HG03558 (cell line): ENCODE measurements around the gene GSG1.
A peak's percentile ranks its signal among the peaks of the same experiment; 100 is the strongest.

Source experiments
- ATAC-seq: cut with Tn5 transposase; IDR thresholded peaks from one replicate; pipeline ENCODE4 v1.9.1; 2021; ENCODE audit warnings: moderate number of reproducible peaks; ENCODE audit not compliant: unreplicated experiment; ENCODE audit errors: extremely low read depth

Gene GSG1

DNA sequence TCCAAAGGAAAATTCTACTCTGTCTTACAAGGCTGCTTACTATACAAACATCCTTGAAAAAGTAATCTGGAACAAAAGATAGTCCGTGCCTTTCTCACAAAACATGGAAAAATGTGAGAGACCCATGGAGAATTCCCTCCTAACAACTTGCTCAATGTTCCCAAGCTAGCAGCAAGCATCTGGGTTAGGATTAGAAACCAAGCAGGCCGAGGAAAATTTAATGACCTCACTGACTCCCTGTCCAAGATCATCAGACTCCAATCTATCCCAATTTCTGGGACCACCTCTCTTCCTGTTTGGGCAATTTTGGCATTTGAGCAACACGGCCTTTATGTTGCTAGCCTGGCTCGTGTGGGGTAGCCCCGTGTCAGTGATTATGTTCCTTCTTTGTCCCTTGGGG lies 18.1 kb upstream of the GSG1 start:
- ATAC-seq, result no peak

- ATAC-seq, result no peak
These were observed 16.9 kb upstream of the GSG1 start for GRCh38 chr12:13120413-13120812.

DNA sequence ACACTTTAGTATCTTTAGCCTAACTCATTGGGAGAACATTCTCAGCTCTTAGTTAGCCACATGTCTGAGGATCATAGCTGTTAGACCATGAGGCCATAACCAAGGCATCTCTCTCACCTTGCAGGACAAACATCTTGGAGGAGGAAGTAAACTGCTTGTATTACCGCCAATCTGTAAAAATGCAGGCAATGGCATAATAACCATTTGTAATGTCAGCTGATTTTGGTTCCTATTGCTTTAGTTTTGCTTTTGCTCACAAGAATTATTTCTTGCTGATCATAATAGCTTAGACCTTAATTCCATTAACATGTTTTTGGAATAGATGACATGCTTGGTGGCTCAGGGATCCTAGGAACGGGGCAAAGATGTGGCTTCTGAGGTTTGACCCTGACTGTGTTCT lies 16.4 kb upstream of the GSG1 start:
- ATAC-seq, result no peak

DNA sequence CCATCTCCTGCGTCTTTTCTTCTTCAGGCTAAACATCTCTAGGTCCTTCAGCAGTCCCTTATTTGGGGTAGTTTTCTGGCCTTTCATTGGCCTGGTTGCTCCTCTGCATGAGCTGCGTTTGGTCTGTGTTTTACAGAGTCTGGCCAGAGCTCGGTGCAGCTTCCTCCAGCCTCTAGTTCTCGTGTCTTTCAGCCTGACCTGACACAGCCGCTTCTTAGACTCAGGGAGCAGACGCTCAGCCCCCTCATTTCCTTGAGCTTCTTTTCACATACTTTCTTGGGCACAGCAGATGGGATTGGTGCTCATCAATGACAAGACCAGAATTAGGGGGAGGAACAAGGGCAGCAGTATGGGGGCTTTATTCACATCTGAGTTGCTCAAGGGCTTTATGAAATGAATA lies 13.6 kb upstream of the GSG1 start:
- ATAC-seq, result no peak

DNA sequence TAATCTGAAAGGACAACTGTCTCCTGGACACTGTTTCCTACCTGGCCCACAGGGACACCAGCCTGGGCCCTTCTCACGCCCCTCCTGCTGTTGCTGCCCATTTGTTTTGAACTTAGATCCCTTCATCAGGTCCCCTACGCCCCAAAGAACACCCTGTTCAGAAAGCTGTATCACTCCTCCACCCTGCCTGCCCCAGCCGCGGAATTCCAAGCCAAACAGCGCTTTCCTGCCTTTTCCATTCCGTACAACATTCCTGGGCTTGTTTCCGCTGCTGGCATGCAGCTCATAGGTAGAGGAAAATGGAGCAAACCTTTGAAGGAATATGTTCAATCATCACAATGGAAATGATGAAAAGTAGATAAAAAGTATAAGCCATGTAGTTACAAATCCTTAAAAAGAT lies 12.8 kb upstream of the GSG1 start:
- no peak for ATAC-seq

DNA sequence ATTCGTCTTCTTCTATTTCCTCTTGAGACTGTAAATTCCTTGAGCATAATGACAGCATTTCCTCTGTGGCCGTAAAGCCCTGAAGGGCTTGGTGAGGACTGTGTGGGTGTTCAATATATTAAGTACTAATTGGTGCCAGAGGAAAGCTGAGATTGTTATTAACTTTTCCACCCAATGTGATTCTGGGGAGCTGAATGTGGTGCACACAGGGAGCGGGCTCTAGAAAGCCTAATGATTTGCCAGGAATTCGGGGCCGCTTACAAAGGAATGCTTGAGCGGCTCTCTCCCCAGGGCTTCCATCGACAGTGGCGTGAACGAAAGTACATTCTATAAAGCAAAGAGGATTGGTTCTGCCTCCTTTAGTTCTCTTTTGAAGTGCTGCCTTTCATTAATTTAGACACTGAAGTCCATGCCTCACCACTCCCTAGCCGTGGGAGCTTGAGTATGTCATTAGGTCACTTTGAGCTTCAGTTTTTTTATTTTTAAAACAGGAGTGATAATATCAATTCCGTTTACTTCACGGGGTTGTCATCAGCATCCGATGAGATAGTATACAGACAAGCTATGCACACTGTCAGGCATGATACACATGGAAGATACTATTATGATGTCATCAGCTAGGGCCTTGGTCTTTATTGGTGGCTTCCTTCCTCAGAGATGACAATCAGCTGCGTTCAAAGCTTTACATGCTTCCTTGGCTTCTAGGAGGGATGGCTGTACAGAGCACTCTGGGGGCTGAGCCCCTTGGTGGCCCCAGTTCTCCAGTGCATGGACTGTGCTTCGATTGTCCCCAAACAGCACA lies 11.0 kb upstream of the GSG1 start:
- ATAC-seq, result no peak

- ATAC-seq, result no peak
These were observed 9.5 kb upstream of the GSG1 start for GRCh38 chr12:13112968-13113367.

DNA sequence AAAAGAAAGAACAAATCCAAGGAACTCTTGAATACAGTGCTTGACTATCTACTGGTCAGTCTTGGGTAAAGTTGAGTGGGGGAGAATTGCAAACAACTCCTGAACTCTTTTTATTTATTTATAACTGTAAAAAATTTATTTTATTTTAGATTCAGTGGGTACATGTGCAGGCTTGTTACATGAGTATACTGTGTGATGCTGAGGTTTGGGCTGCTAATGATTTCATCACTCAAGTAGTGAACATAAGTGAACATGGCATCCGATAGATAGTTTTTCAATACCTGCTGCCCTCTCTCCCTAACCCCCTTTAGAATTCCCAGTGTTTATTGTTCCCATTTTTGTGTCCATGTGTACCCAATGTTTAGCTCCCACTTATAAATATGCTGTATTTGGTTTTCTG lies 3.2 kb upstream of the GSG1 start:
- no peak for ATAC-seq

DNA sequence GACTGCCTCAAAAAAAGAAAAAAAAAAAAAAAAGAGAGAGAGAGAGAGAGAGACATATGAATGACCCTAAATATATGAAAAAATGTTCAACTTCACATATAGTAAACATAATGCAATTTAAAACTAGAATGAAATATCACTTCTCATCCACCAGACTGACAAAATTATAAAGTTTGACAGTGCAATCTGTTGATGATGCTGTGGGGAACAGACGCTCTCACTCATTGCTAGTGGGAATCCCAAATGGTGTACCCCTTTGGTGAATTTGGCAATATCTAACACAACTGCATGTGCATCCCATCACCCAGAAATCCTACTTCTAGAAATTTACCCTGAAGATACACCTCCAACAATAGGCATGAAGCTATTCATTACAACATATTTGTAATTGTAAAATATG lies 2.3 kb upstream of the GSG1 start:
- ATAC-seq, result no peak

DNA sequence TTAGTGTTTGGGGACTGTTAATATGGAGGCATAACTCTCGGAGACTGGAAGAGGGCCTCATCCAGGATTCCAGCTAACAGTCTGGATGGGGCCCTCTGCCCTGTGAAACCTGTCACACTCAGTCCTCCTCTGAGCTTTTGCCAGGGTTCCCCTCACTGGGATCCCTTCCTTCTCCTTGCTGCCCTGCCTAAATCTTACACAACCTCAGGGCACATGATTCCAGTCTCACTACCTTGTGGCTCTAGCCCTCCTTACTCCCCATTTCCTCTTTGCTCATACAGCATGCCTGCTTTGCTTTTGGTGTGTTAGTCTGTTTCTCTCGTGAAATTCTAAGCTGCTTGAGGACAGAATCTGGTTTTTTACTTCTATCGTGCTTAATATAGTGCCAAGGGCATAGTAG lies 942 bp upstream of the GSG1 start:
- ATAC-seq, result no peak

DNA sequence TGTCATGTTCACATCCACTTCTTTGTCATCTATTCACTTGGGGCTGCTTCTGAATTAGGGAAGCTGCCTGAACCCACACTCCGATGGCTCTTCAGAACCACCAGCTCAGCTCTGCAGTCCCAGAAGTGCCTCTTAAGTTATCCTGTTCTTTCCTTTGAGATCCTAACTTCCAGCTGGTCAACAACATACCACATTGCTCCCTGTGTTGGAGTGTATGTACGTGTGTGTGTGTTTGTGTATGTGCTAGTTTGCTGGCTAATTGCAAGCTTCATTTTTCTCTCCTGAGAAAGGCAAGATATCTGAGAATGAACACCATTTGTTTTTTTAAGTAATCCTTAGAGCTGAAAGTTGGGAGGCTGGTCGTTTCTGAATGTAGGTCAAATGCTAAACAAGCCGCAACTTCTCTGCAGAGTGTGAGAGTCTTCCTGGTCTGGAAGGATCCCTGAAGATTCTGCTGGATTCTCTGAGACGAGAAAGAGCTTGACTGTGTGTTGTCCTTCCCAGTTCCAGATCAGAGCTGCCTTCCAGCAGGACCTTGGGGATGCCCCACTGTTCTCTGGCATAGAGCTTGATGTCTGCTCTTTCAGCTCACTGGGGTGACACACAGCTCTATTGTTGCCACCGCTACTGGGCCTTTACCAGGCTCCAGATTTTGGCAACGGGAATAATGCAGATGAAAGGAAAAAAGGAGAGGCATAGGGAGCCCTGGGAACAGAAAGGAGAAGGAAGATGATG lies 839 bp downstream of the GSG1 start:
- no peak for ATAC-seq

- no peak for ATAC-seq
These were observed 1.6 kb downstream of the GSG1 start for GRCh38 chr12:13101821-13102375.

DNA sequence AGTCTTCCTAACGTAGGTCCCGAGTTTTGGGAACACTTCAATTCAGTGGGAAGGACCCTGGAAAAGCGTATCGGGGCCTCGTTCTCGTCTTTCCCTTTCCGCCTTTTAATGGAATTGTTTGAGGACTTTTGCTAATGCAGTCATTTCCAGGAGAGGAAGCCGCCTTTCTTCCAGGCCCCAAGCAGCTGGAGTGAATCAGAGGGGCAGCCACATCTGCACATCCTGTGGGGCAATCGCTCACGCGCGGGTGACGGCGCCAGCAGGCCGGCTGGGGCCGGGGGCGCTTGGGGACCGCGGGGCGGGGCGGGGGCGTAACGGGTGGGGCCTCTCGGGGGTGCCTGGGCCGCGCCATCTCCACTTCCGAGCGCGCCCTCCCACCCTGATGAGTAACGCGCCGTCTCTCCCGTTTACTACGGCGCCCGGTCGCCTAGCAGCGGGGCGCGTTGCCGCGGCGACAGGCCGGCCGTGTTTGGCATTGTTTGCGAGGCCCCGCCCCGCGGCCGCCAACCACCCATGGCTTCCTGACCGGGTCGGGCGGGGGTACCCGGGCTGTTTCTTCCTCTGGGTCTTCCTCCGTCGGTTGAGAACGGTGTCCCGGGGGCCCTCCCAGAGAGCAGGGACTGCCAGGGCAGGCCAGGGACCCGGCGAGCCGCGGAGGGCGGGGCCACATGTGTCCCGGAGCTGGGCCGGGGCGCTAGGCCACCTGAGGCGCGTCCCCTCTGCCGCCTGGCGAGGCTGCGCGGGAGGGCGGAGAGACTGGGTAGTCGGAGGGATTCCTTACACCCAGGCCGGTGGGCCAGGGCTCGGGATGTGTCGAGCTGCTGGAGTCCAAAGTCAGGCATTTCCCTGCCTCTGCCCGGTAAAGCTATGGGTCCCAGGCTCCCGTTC lies 2.3 kb downstream of the GSG1 start:
- ATAC-seq, result peak; percentile 64

- ATAC-seq, result no peak
These were observed 2.9 kb downstream of the GSG1 start for GRCh38 chr12:13100605-13100881.

DNA sequence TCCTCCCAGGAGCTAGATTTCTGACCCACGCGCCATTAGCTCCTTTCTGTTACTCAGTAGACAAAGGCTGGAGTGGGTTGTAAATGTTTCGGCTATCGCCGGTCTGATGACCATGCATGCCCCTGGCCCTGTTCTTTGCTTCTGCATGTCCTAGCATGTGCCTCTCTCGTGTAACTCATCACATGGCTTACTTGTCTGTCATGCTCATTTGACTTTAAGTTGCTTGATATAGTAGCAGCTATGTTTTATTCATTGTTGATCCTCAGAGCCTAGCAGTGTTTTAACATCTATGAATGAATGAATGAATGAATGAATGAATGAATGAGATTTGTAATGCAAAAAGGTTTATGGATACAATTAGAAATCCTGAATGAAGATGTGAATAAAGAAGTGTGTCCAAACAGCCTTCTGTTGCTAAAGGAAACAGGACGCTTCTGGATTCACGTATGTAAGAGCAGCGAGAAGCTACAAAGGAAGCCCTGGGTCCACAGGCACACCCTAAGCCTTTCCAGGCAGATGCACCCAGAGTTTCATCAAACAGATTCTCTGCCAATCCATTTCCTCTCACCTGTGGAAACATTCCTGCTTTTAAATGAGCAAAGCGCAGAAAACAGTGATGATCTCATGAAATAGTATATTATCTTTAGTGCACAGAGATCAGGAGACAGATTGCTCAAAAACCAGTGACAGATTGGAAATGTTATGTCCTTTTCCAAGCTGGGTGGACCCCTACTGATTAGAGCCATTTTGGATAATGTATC lies 3.4 kb downstream of the GSG1 start:
- no peak for ATAC-seq

DNA sequence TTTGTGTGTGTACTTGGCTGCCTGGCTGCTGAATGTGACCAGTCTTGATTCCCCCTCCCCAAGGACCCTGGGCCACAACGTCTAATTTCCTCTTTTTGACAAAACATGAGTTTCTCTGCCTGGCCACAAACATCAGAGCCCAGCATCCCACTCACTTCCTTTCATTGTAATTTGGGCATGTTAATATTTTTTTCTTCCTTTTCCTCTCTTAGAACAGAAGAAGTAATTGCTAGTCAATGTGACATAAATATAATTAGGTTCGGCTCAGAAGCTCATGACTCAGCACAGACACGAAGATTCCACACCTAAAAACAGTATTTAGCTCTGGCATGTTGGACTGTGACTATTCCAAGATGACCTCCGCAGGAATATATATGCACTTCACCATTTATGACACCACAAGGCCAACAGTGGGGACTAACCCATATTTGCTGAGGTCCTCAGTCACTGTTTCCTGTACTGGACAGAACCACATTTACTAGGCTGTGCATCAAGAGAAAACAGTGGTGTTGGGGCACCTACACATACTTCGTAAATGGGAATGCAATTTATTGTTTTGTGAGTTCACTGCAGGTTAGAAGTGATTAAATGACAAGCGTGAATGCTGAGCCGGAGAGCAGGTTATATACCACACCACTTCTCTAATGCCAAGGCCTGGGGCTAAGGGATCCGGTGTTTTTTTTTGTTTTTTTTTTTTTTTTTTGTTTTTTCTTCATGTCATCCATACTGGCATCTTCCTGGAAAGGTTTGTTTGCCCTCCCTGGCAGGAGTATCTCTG lies 4.2 kb downstream of the GSG1 start:
- ATAC-seq, result no peak

- ATAC-seq, result no peak
These were observed 5.9 kb downstream of the GSG1 start for GRCh38 chr12:13097491-13098011.

GRCh38 chr12:13095266-13095995 lies 8.0 kb downstream of the GSG1 start:
- no peak for ATAC-seq

GRCh38 chr12:13094367-13094766 lies 9.1 kb downstream of the GSG1 start:
- ATAC-seq, result no peak
